ENCODE measurements around the gene TDRD10. TPM values are rescaled to one million over a fixed set of nuclear protein-coding genes. Genes with fewer than 3 reads are reported as not detected.

The TDRD10 gene
- total and polyA plus RNA-seq, 2 experiments from 2014 or later, result 0.29 TPM; not detected in 1

- Histone ChIP-seq H3K4me1 (ENCODE audit: insufficient read depth) (no peaks in the 10 kb centered on the region), H3K4me2 (no peak overlapping the region), H2AFZ (no peak overlapping the region), H3K36me3 (ENCODE audit: insufficient read depth) (peaks cover 49% of the 10 kb centered on the region), H3F3A (replicated peaks; ENCODE audit: low read depth) (0 out of 2 replicates have a peak, but pooled peaks cover 11% of the 10 kb centered on the region), H3K4me3 (no peak overlapping the region), H3K27ac (ENCODE audit: low read depth) (no peak overlapping the region), H3K79me2 (replicated peaks; ENCODE audit: insufficient read depth) (peaks cover 3% of the 10 kb centered on the region), H3K9me2 (ENCODE audit: insufficient read depth) (no peaks in the 10 kb centered on the region), H3K27me3 (ENCODE audit: insufficient read depth) (no peaks in the 10 kb centered on the region), H4K20me1 (replicated peaks; ENCODE audit: insufficient read depth) (peaks cover 31% of the 10 kb centered on the region)
- Mint-ChIP-seq H3K4me1 (peaks cover 3% of the 10 kb centered on the region; the same call in 2 of the 3 replicates), H3K27ac (no peak overlapping the region), H3K36me3 (ENCODE audit: low read depth) (peaks cover 61% of the 10 kb centered on the region), H3K4me3 (no peak overlapping the region), H3K9me3 (no peaks in the 10 kb centered on the region), H3K27me3 (ENCODE audit: insufficient read depth, low read depth, poor library complexity) (no peaks in the 10 kb centered on the region)
- ATAC-seq, result no peak
- no peak for DNase-seq (ENCODE audit: low spot score)
- TF ChIP-seq ETS1 (IDR thresholded peaks at IDR 0.05) (no peak), ZNF331 (CRISPR knock-in tag; IDR thresholded peaks at IDR 0.05; ENCODE audit: low read depth) (no peak), ZNF114 (CRISPR knock-in tag; IDR thresholded peaks at IDR 0.05) (no peak), NANOG (IDR thresholded peaks at IDR 0.05; ENCODE audit: borderline replicate concordance) (no peak), EZH2phosphoT487 (IDR thresholded peaks at IDR 0.05; ENCODE audit: unreplicated experiment) (no peak), REST (IDR thresholded peaks at IDR 0.05; ENCODE audit: unreplicated experiment) (no peak), ZNF462 (CRISPR knock-in tag; IDR thresholded peaks at IDR 0.05) (no peak), CTCF (conservative IDR thresholded peaks at IDR 0.05; ENCODE audit: low read depth in 2 of 2) (no peak), STAT1 (IDR thresholded peaks at IDR 0.05; ENCODE audit: unreplicated experiment) (no peak), EZH2 (IDR thresholded peaks at IDR 0.05; ENCODE audit: low read depth, unreplicated experiment) (no peak), JUNB (IDR thresholded peaks at IDR 0.05; ENCODE audit: unreplicated experiment) (no peak)
Measured at GRCh38 chr1:154550070-154550469, 48.1 kb downstream of the TDRD10 start.

All from GM23338 (cell line).